Choroid plexus epithelial cell (primary cell): ENCODE measurements around the gene SPATA22.
"Not testable (repeated sequence)": the region's sequence is repeated elsewhere in the genome, so short reads cannot be mapped to it uniquely, and the experiment has no call there.

Experiments
- DNase-seq: peaks from one replicate; pipeline ENCODE4 v3.0.0-alpha.2; 2010; ENCODE audit warnings: low read depth
- H3K4me3 ChIP-seq: 2 replicates; pipeline ENCODE4 v1.5.1; 2011; ENCODE audit warnings: low read depth, mild to moderate bottlenecking, control low read depth, low read length, moderate library complexity
- TF ChIP-seq, protein P1 (sequence below): conservative IDR thresholded peaks from 2 replicates; pipeline ENCODE4 v1.5.1; 2011; ENCODE audit warnings: low read depth, mild to moderate bottlenecking, control low read depth, inconsistent platforms, low read length, moderate library complexity

The SPATA22 gene

DNA sequence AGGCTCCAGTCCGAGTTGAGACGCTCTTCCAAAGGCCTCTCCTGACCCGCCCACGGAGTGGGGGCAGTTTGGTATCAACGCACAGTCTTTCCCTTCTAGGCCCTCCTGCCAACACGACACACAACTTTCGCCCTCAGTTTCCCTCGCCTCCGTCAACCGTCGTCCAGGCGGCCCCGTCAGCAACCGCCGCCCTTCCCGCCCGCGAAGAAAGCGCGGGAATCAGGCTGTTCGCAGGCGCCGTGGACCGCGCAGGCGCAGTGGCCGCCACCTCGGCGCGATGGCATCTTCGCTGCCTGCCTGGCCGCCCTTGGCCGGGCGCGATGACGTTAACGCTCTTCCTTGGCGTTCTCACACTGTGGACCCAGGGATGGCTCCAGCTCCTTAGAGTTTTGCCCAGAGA, at the start of gene SPATA22:
SPATA22 (minus strand) TSS at position 221 of the 400 bp plus-strand sequence. CDS start 2,494 bp downstream, outside the sequence.
- no peak for DNase-seq
- H3K4me3 ChIP-seq, result no peak within 1 kb of the TSS
- TF ChIP-seq, protein P1, sequence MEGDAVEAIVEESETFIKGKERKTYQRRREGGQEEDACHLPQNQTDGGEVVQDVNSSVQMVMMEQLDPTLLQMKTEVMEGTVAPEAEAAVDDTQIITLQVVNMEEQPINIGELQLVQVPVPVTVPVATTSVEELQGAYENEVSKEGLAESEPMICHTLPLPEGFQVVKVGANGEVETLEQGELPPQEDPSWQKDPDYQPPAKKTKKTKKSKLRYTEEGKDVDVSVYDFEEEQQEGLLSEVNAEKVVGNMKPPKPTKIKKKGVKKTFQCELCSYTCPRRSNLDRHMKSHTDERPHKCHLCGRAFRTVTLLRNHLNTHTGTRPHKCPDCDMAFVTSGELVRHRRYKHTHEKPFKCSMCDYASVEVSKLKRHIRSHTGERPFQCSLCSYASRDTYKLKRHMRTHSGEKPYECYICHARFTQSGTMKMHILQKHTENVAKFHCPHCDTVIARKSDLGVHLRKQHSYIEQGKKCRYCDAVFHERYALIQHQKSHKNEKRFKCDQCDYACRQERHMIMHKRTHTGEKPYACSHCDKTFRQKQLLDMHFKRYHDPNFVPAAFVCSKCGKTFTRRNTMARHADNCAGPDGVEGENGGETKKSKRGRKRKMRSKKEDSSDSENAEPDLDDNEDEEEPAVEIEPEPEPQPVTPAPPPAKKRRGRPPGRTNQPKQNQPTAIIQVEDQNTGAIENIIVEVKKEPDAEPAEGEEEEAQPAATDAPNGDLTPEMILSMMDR, result no peak

GRCh38 chr17:3519472-3519871, 47.9 kb upstream of the SPATA22 start:
- DNase-seq, result not testable (repeated sequence)

GRCh38 chr17:3514873-3515272, 43.3 kb upstream of the SPATA22 start:
- no peak overlapping the region for H3K4me3 ChIP-seq
- no peak for DNase-seq
- TF ChIP-seq, protein P1, result no peak

More at GRCh38 chr17:3519472-3519871, 47.9 kb upstream of the SPATA22 start:
- H3K4me3 ChIP-seq, result not testable (repeated sequence)

DNA sequence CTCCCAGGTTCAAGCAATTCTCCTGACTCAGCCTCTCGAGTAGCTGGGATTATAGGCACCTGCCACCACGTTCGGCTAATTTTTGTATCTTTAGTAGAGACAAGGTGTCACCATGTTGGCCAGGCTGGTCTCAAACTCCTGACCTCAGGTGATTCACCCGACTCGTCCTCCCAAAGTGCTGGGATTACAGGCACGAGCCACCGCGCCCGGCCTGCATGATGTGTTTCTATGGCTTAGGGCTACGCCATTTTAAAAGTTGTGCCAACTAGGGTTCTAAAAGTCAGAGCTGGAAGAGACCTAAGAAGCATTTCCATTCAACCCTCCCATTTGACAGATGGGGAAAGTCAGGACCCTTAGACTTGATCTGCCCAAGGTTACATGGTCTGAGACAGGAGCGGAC, 42.5 kb upstream of the SPATA22 start:
- DNase-seq, result not testable (repeated sequence)

GRCh38 chr17:3513305-3514035, 41.9 kb upstream of the SPATA22 start:
- no peak overlapping the region for H3K4me3 ChIP-seq
- TF ChIP-seq, protein P1, result no peak
- no peak for DNase-seq

More for the DNA sequence above, 42.5 kb upstream of the SPATA22 start:
- H3K4me3 ChIP-seq, result not testable (repeated sequence)

- TF ChIP-seq, protein P1, result no peak
- DNase-seq, result peak; percentile 83
- no peak overlapping the region for H3K4me3 ChIP-seq
Measured at GRCh38 chr17:3512505-3513171, 41.0 kb upstream of the SPATA22 start.

DNA sequence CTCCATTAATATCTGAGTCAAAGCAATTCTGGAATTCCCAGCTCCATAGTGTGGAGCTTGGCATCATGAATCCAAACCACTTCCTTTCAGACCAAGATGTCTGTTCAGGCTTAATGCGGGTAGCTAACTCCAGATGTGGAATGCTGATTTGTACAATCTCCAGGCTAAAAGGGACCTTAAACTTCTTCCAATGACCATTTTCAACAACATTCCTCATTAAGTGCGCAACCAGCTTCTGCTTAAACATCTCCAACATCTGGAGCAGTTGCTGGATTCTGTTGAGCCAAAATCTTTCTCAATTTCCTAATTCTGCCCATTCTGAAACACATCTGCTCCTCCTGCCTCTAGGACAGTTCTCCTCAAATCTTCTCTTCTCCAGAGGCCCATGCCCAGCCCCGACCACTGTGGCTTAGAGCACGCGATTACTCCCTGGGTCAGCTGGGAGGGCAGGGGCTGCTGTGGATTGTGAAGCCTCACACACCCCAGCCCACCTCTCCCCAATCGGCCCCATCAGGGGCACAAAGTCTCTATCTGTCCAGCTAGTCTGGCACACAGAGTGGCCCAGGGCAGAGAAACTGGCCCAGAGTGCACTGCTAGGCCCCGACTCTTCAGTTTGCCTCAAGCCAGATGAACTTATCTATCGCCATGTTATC, 40.4 kb upstream of the SPATA22 start:
- TF ChIP-seq, protein P1, result no peak
- DNase-seq, result no peak
- no peak overlapping the region for H3K4me3 ChIP-seq
